B cell (primary cell): ENCODE results near the gene TMEM233. TPM values are rescaled to one million over a fixed set of nuclear protein-coding genes. Genes with fewer than 3 reads are reported as not detected.
A peak's percentile ranks its signal among the peaks of the same experiment; 100 is the strongest.

Experiments used
- ATAC-seq: fragments of 200-7000 bp; cut with Tn5 transposase; one replicate; pipeline ENCODE4 v1.10.0; 2021; ENCODE audit warnings: low read depth, mild to moderate bottlenecking, moderate number of reproducible peaks, moderate library complexity
- CTCF ChIA-PET: fragments of 350-600 bp; sonication (Branson Sonifier 250); formaldehyde crosslinking; loops from one replicate; lab custom pipeline; 2021; ENCODE audit warnings: antibody characterized with exemption, inconsistent platforms; lab: Charles Lee
- POLR2A ChIA-PET: fragments of 350-600 bp; sonication (Branson Sonifier 250); formaldehyde crosslinking; loops from one replicate; lab custom pipeline; 2021; ENCODE audit warnings: antibody characterized with exemption; lab: Charles Lee
- DNase-seq: peaks from one replicate; pipeline ENCODE4 v3.0.0; 2013
- H2AFZ ChIP-seq: 2 replicates; pipeline ENCODE4 v1.6.1; 2012; ENCODE audit warnings: mild to moderate bottlenecking, low read depth, low read length; ENCODE audit not compliant: insufficient read depth, poor library complexity, severe bottlenecking
- H3K27ac ChIP-seq, 2 donors: 1 replicate in 1 of 2; 2 replicates in 1 of 2; pipeline ENCODE4 v1.5.1; 2012 to 2013; ENCODE audit warnings: low read length in 2 of 2, mild to moderate bottlenecking in 2 of 2, moderate library complexity in 1 of 2
- H3K27me3 ChIP-seq, 4 experiments: fragments of 200-600 bp in 1 of 4; sonication (generic) in 1 of 4; replicated peaks in 1 of 4; 1 replicate in 2 of 4; 2 replicates in 2 of 4; pipeline versions ENCODE4 v1.6.1 to v1.7.0; 2013 to 2016; ENCODE audit warnings: low read length in 3 of 4, mild to moderate bottlenecking in 2 of 4, mixed read lengths in 1 of 4, moderate library complexity in 1 of 4; ENCODE audit not compliant: insufficient read depth in 4 of 4, control insufficient read depth in 3 of 4; ENCODE audit errors: control extremely low read depth in 1 of 4
- H3K36me3 ChIP-seq, 2 experiments: replicated peaks in 1 of 2; 1 replicate in 1 of 2; 2 replicates in 1 of 2; pipeline versions ENCODE4 v1.6.1 to v1.7.1; 2013; ENCODE audit warnings: low read length in 1 of 2; ENCODE audit not compliant: insufficient read depth in 2 of 2, control insufficient read depth in 1 of 2; ENCODE audit errors: control extremely low read depth in 1 of 2, extremely low read depth in 1 of 2
- H3K4me1 ChIP-seq, 2 donors: fragments of 200-600 bp in 1 of 2; sonication (generic) in 1 of 2; 1 replicate in 1 of 2; 2 replicates in 1 of 2; pipeline versions ENCODE4 v1.5.1 to v1.6.1; 2013 to 2017; ENCODE audit warnings: low read length in 2 of 2; ENCODE audit not compliant: control insufficient read depth in 2 of 2, insufficient read depth in 2 of 2
- H3K4me2 ChIP-seq: replicated peaks from 2 replicates; pipeline ENCODE3; 2012; ENCODE audit warnings: mild to moderate bottlenecking, low read depth, low read length; ENCODE audit not compliant: poor library complexity, severe bottlenecking
- H3K4me3 ChIP-seq, 5 experiments: fragments of 200-600 bp in 1 of 5; sonication (generic) in 1 of 5; 1 replicate in 3 of 5; 2 replicates in 2 of 5; pipeline versions ENCODE4 v1.5.1 to v1.7.0; 2011 to 2016; ENCODE audit warnings: low read length in 4 of 5, mild to moderate bottlenecking in 4 of 5, low read depth in 2 of 5, control low read depth in 1 of 5, moderate library complexity in 1 of 5; ENCODE audit not compliant: insufficient read depth in 1 of 5; ENCODE audit errors: control extremely low read depth in 1 of 5, extremely low read depth in 1 of 5
- H3K79me2 ChIP-seq: fragments of 200-600 bp; sonication (generic); one replicate; pipeline ENCODE4 v1.6.0; 2016; ENCODE audit warnings: low read length; ENCODE audit not compliant: control insufficient read depth, insufficient read depth
- H3K9ac ChIP-seq: fragments of 200-600 bp; sonication (generic); 2 replicates; pipeline ENCODE4 v1.6.1; 2017; ENCODE audit warnings: mild to moderate bottlenecking, low read length, moderate library complexity
- H3K9me3 ChIP-seq, 3 donors: one replicate each; pipeline versions ENCODE4 v1.6.1 to v1.7.1; 2013; ENCODE audit warnings: low read length in 2 of 3; ENCODE audit not compliant: control insufficient read depth in 2 of 3, insufficient read depth in 1 of 3; ENCODE audit errors: control extremely low read depth in 1 of 3
- H4K20me1 ChIP-seq: 2 replicates; pipeline ENCODE4 v1.6.0; 2012; ENCODE audit warnings: mild to moderate bottlenecking, low read length; ENCODE audit not compliant: insufficient read depth, control insufficient read depth, poor library complexity, severe bottlenecking
- H3K27ac Mint-ChIP-seq: one replicate; pipeline ENCODE4 v1.8.0; 2021; ENCODE audit warnings: mixed read lengths
- H3K27me3 Mint-ChIP-seq: one replicate; pipeline ENCODE4 v1.8.0; 2021; ENCODE audit warnings: mixed read lengths
- H3K4me1 Mint-ChIP-seq: one replicate; pipeline ENCODE4 v1.8.0; 2021; ENCODE audit warnings: mixed read lengths
- H3K4me3 Mint-ChIP-seq: one replicate; pipeline ENCODE4 v1.8.0; 2021; ENCODE audit warnings: mixed read lengths
- H3K9me3 Mint-ChIP-seq: one replicate; pipeline ENCODE4 v1.8.0; 2022; ENCODE audit warnings: mixed read lengths; ENCODE audit not compliant: insufficient read depth
- CTCF ChIP-seq: fragments of 200-600 bp; IDR thresholded peaks from one replicate; pipeline ENCODE4 v1.8.0; 2022; ENCODE audit warnings: antibody characterized with exemption, mild to moderate bottlenecking
- EZH2 ChIP-seq: IDR thresholded peaks from 2 replicates; pipeline ENCODE4 v1.6.1; 2012; ENCODE audit warnings: borderline replicate concordance, low read depth, mild to moderate bottlenecking, moderate library complexity, low read length; ENCODE audit not compliant: insufficient read depth, poor library complexity, severe bottlenecking
- WGBS: methylation state at CpG from one replicate; pipeline ENCODE4 v1.1.5; 2013; ENCODE audit warnings: missing lambda C conversion rate; ENCODE audit not compliant: insufficient coverage; 5-methylcytosine and 5-hydroxymethylcytosine counted together
- intact Hi-C: fragments of 100-400 bp; cut with micrococcal nuclease; formaldehyde crosslinking; loops from one replicate; pipeline ENCODE4 v1.10.0; 2022
- polyA plus RNA-seq: library from polyadenylated mRNA; depleted of rRNA; stranded (reverse); fragments of >200 nt; gene quantifications from 2 replicates; pipeline ENCODE4 v1.2.3, GENCODE V29; 2012
- total RNA-seq, 2 donors: library from RNA; stranded (reverse); fragments of 120-200 nt in 1 of 2; gene quantifications; 1 replicate in 1 of 2; 2 replicates in 1 of 2; pipeline versions ENCODE4 v1.2.3 to v1.2.4, GENCODE V29; 2013 to 2022

Gene TMEM233
- total and polyA plus RNA-seq, 2 donors (not counting 1 experiment from before 2014, with no cell fraction given): not detected

- H3K27ac ChIP-seq: peak overlapping the region in 1 of 2 donors; percentile 1
- H3K27ac Mint-ChIP-seq: peak overlapping the region; percentile 68
- H3K9me3 Mint-ChIP-seq: no peaks in the 10 kb centered on the region
- H3K4me2 ChIP-seq: no peak overlapping the region
- intact Hi-C loops: no loop called here
- ChIA-PET POLR2A (no interaction called here), CTCF (interaction anchor here (1.1 kb wide), 1 partner anchor 11 kb away, joined by 3 read pairs; no protein-coding TSS in a partner anchor)
- ATAC-seq: no peak
- H2AFZ ChIP-seq: no peak overlapping the region
- peaks cover 7 to 15% of the 10 kb centered on the region in 2 donors for H3K4me1 ChIP-seq
- H3K79me2 ChIP-seq: peaks cover under 1% of the 10 kb centered on the region
- no peaks in the 10 kb centered on the region for H3K27me3 ChIP-seq
- TF ChIP-seq EZH2: no peak
- no peak for TF ChIP-seq CTCF
- H4K20me1 ChIP-seq: no peaks in the 10 kb centered on the region
- no peaks in the 10 kb centered on the region for H3K9me3 ChIP-seq
- H3K4me1 Mint-ChIP-seq: peaks cover 40% of the 10 kb centered on the region
- H3K36me3 ChIP-seq: peaks cover 21 to 78% of the 10 kb centered on the region in 2 experiments
- H3K9ac ChIP-seq: no peak overlapping the region
- H3K27me3 Mint-ChIP-seq: no peaks in the 10 kb centered on the region
- WGBS: 23% methylated on average over 6 of the region's 7 CpGs
- no peak overlapping the region for H3K4me3 Mint-ChIP-seq
- no peak for DNase-seq
- H3K4me3 ChIP-seq: no peak overlapping the region
These were observed 80.1 kb downstream of the TMEM233 start for GRCh38 chr12:119673634-119674033.

GRCh38 chr12:119674560-119674959 lies 81.0 kb downstream of the TMEM233 start:
- WGBS: 100% methylated on average over 3 of the region's 4 CpGs

More at GRCh38 chr12:119674560-119674959, 81.0 kb downstream of the TMEM233 start:
- no peaks in the 10 kb centered on the region for H3K27me3 ChIP-seq
- H3K9ac ChIP-seq: no peak overlapping the region
- peaks cover 21 to 87% of the 10 kb centered on the region in 2 experiments for H3K36me3 ChIP-seq
- no peak for DNase-seq
- H2AFZ ChIP-seq: no peak overlapping the region
- Mint-ChIP-seq H3K4me3 (no peak overlapping the region), H3K27ac (no peak overlapping the region), H3K9me3 (no peaks in the 10 kb centered on the region), H3K27me3 (no peaks in the 10 kb centered on the region), H3K4me1 (peaks cover 40% of the 10 kb centered on the region)
- no peaks in the 10 kb centered on the region for H3K79me2 ChIP-seq
- no peaks in the 10 kb centered on the region for H4K20me1 ChIP-seq
- no peak for TF ChIP-seq CTCF
- no peak for TF ChIP-seq EZH2
- H3K4me3 ChIP-seq: no peak overlapping the region
- H3K4me1 ChIP-seq: peaks cover 6 to 7% of the 10 kb centered on the region in 2 donors
- CTCF ChIA-PET: no interaction called here
- ATAC-seq: no peak
- H3K4me2 ChIP-seq: no peak overlapping the region
- no peak overlapping the region for H3K27ac ChIP-seq
- POLR2A ChIA-PET: no interaction called here
- intact Hi-C loops: no loop called here
- no peaks in the 10 kb centered on the region for H3K9me3 ChIP-seq
